Endothelial cell of umbilical vein (primary cell): ENCODE data around the gene ATN1.

Experiments
- EZH2 ChIP-seq: IDR thresholded peaks from 2 replicates; pipeline ENCODE4 v1.6.1; 2012; ENCODE audit warnings: borderline replicate concordance, low read depth, mild to moderate bottlenecking, moderate library complexity, low read length, inconsistent platforms; ENCODE audit not compliant: severe bottlenecking
- FOS ChIP-seq: IDR thresholded peaks from 2 replicates; pipeline ENCODE4 v1.6.1; 2011; ENCODE audit warnings: mild to moderate bottlenecking, low read length, moderate library complexity, borderline replicate concordance; ENCODE audit not compliant: insufficient read depth
- MYC ChIP-seq: IDR thresholded peaks from one replicate; pipeline ENCODE4 v1.6.1; 2011; ENCODE audit warnings: mild to moderate bottlenecking, low read depth, low read length
- POLR2A ChIP-seq: IDR thresholded peaks from 2 replicates; pipeline ENCODE4 v1.6.1; 2012; ENCODE audit warnings: low read depth, mild to moderate bottlenecking, control low read depth, low read length
- POLR2AphosphoS5 ChIP-seq: IDR thresholded peaks from 2 replicates; pipeline ENCODE4 v1.6.1; 2012; ENCODE audit warnings: low read depth, mild to moderate bottlenecking, control low read depth, low read length, moderate library complexity; ENCODE audit not compliant: insufficient read depth
- TF ChIP-seq, protein P1 (sequence below), 2 donors: IDR thresholded peaks; 1 replicate in 1 of 2; 2 replicates in 1 of 2; pipeline ENCODE4 v1.5.1; 2011; ENCODE audit warnings: low read length in 2 of 2, mild to moderate bottlenecking in 2 of 2, moderate library complexity in 2 of 2, control low read depth in 1 of 2, inconsistent platforms in 1 of 2, low read depth in 1 of 2; ENCODE audit not compliant: insufficient read depth in 1 of 2; ENCODE audit errors: extremely low read depth in 1 of 2

DNA sequence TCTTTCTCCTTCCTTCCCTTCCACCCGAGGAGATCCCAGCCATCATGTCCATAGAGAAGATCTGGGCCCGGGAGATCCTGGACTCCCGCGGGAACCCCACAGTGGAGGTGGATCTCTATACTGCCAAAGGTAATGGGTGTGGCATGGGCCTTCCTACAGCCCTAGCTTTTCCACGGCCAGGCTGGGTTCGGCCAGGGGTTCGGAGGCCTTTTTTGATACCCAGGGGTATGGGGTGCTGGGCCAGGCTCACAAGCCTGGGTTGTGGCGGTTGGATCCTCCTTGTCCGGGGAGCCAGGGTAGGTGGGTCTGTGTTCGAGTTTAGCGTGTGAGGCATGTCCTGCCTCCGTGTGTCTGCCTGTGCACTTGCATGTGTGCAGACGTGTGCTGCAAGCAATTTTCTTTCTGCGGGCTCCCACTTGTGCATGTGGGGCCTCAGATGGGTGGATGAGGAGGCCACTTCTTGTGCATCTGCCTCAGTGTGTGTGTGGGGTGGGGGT, 11.9 kb upstream of the ATN1 start:
- TF ChIP-seq MYC (no peak), POLR2AphosphoS5 (no peak), POLR2A (no peak), EZH2 (no peak), FOS (no peak)
- TF ChIP-seq, protein P1, sequence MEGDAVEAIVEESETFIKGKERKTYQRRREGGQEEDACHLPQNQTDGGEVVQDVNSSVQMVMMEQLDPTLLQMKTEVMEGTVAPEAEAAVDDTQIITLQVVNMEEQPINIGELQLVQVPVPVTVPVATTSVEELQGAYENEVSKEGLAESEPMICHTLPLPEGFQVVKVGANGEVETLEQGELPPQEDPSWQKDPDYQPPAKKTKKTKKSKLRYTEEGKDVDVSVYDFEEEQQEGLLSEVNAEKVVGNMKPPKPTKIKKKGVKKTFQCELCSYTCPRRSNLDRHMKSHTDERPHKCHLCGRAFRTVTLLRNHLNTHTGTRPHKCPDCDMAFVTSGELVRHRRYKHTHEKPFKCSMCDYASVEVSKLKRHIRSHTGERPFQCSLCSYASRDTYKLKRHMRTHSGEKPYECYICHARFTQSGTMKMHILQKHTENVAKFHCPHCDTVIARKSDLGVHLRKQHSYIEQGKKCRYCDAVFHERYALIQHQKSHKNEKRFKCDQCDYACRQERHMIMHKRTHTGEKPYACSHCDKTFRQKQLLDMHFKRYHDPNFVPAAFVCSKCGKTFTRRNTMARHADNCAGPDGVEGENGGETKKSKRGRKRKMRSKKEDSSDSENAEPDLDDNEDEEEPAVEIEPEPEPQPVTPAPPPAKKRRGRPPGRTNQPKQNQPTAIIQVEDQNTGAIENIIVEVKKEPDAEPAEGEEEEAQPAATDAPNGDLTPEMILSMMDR (IDR thresholded peaks at IDR 0.05; ENCODE audit: extremely low read depth in 1 of 2, insufficient read depth in 1 of 2, low read depth in 1 of 2, low read length in 2 of 2): no peak
